Renal pelvis (tissue), 4 donors: ENCODE data around the gene OPCML. TPM values are rescaled to one million over a fixed set of nuclear protein-coding genes. Genes with fewer than 3 reads are reported as not detected.
"Not testable (repeated sequence)": the region's sequence is repeated elsewhere in the genome, so short reads cannot be mapped to it uniquely, and the experiment has no call there.

Source experiments
- DNase-seq: peaks from one replicate; pipeline ENCODE4 v3.0.0-alpha.2; 2013
- polyA plus RNA-seq, 3 donors: library from polyadenylated mRNA; unstranded; fragments of 120-200 nt; gene quantifications; one replicate each; pipeline ENCODE4 v1.2.1, GENCODE V29; 2013; ENCODE audit not compliant: insufficient read length in 3 of 3

The OPCML gene
- polyA plus RNA-seq, 3 donors = 9.9 to 14.8 (median 14.6) TPM

DNA sequence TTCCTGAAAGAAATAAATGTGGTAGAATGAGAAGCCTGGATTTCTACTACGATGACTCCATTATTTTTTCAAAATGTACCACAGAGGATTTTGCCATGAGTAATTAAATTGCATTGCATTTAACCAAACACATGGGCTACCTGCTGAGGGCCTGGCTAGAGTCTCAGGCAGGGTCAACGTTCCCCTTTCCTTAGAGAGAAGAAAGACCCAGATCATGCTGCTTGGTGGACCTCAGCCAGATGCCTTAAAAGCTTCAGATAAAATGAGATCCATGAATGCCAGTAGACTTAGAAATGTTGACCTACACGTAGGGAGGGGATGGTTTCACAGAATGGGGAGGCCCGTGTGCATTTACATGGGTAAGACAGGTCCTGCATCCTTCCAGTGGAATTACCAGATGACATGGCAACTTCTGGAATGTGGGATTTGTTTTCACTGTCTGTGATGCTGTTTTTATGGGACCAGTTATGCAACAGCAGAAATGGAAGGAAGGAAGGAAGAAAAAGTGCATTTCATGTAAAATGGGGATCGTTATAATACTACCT is 1092.5 kb downstream of the OPCML start:
- no peak for DNase-seq

DNA sequence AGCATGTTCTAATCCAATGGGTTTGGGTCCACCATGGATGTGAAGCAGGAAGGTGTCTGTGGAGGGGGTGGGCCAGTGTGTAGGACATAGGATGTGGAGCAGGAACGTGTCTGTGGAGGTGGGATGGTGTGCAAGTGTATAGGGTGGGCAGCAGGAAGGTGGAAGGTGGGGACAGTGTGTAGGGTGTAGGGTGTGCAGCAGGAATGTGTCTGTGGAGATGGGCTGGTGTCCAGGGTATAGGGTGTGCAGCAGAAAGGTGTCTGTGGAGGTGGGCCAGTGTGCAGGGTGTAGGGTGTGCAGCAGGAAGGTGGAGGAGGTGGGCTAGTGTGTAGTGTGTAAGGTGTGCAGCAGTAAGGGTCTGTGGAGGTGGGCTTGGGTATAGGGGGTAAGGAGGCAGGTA is 1093.9 kb downstream of the OPCML start:
- no peak for DNase-seq

- peak; percentile 76 for DNase-seq
These were observed 1101.8 kb downstream of the OPCML start for GRCh38 chr11:132430429-132431062.

GRCh38 chr11:132429685-132430084 is 1102.6 kb downstream of the OPCML start:
- DNase-seq = no peak

- DNase-seq = no peak
These were observed 1104.7 kb downstream of the OPCML start for GRCh38 chr11:132427611-132428010.

DNA sequence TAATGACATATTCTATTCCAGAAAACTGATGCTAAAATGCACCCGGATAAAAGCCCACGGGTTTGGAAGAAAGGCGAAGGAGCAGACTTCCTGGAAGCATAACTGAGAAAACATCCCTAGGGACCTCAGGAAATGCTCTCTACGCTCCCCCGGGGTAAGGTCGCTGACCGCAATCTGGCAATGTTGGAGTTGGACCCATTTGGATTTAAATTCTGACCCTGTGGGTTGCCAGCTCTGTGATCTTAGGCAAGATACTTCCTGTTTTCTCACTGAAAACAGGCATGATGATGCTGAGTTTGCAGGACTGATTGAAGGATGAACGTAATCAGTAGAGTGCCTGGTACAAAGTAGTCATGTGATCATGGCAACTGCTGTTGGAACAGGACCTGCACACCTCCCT is 1107.9 kb downstream of the OPCML start:
- no peak for DNase-seq

- DNase-seq = no peak
These were observed 1109.0 kb downstream of the OPCML start for GRCh38 chr11:132423266-132423665.

- no peak for DNase-seq
These were observed 1109.6 kb downstream of the OPCML start for GRCh38 chr11:132422722-132423121.

DNA sequence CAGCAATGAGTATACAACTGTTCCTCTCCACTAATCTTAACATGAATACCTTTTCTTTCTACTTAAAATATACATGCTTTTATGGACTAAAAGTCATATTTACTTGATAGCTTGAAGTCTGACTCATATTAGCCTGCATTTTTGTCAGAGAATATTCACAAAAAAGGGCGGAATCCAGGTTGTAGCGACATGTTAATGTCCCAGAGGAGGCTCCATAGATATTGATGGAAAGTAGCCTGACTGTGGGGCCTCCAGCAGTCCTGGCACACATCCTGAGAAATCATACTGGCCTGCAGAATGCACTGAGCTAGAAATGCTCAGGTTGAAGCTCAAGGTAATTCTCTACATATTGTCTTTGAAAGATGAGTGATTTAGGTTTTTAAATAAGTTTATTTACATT is 1110.7 kb downstream of the OPCML start:
- no peak for DNase-seq

DNA sequence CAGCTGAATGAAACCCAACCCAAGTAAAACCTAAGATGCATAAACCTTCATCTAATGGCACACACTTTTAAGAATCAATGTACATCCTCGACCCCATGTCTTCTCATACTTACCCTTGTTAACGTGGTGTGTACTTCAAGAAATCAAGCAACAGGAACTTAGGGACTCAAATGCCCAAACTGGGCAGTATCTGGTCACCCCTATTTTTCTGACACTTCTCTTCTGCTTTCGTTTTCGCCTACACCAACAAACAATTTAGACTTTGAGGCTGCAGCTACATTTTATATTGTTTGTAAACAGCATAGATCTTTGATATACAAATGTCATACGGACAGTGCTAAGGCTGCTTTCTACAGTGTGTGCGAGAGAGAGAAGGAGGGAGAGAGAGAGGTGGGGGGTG is 1117.8 kb downstream of the OPCML start:
- no peak for DNase-seq

DNA sequence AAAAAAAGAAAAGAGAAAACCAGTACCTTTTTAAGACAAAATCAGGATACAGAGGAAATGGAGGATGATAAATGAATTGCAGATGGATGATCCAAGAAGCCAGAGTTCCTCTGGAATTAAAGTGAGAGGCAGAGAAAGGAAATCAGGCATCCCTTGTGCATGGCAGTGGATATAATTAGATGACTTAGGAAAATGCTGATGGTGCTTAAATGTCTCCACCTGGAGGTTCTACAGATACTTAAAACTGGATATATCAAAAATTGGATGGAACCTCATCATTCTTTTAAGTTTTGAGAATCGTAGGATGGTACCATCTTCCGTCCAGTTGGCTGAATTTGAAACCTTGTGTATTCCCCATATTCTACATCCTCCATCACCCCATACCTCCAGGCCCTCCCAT is 1121.9 kb downstream of the OPCML start:
- no peak for DNase-seq

DNA sequence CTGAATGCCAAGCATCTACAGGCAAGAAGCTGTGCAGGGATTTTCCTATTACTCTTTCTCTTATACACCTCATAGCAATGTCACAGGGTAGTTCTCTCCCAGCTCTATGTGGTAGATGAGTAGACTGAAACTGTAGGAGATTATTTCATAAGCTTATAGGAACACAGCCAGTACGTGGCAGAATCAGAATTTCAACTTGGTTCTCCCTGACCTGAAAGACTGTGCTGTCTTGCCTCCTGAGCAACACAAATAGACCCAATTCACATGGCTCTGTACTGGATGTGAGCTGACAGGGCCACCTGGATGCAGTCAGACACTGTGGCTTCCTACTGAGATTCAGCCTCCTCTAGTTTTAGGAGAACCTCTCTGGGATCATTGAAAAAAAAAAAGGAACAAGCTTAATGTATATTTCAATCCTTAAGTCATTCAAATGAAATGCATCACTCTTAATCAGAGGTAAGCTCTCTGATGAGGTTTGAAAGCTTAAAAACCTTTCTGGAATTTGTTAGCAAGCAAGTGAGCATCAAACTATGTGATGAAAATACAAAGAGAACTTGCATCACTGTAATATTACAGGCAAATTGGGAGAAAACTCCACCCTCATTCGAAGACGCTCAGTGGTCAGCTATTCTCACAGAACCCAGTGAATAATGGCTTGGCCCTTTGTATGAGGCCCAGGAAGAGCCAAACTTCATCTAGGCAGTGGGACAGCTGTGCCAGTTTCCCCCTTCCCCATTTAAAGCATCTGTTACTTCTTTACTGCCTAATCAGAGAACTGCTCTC is 1122.5 kb downstream of the OPCML start:
- DNase-seq = no peak

- DNase-seq = no peak
These were observed 1123.4 kb downstream of the OPCML start for GRCh38 chr11:132408877-132409276.

GRCh38 chr11:132405728-132406127 is 1126.6 kb downstream of the OPCML start:
- no peak for DNase-seq

GRCh38 chr11:132402071-132402684 is 1130.1 kb downstream of the OPCML start:
- peak; percentile 58 for DNase-seq

- DNase-seq = no peak
These were observed 1136.0 kb downstream of the OPCML start for GRCh38 chr11:132396318-132396717.

DNA sequence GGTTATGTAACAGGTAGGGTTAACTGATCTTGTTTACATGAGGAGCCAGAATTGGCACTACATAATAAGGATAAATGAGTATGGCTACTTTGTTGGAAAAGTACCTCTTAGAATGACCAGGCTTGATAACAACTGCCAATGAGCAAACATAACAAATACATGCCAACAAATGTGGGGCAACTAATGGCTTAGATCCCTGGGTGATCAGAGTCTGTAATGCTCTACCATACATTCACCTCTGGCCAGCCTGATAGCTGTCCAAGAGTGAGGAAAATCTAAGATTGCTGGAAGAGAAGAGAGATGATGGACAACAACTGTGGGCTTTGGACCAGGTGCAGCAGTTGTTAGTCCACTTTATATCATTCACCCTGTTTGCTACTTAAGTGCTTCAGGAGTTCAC is 1136.9 kb downstream of the OPCML start:
- DNase-seq = no peak

DNA sequence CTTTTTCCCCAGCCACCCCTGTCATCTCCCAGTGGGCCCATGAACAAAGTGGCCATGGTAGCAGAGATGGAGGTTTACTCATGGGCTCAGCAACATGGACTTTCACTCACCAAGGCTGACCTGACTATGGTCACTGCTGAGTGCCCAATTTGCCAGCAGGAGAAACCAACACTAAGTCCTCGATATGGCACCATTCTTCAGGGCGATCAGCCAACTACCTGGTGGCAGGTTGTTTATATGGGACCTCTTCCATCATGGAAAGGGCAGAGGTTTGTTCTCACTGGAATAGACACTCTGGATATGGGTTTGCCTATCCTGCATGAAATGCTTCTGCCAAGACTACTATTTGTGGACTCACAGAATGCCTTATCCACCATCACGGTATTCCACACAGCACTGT is 1152.8 kb downstream of the OPCML start:
- DNase-seq = no peak

- no peak for DNase-seq
These were observed 1158.7 kb downstream of the OPCML start for GRCh38 chr11:132373405-132374143.

DNA sequence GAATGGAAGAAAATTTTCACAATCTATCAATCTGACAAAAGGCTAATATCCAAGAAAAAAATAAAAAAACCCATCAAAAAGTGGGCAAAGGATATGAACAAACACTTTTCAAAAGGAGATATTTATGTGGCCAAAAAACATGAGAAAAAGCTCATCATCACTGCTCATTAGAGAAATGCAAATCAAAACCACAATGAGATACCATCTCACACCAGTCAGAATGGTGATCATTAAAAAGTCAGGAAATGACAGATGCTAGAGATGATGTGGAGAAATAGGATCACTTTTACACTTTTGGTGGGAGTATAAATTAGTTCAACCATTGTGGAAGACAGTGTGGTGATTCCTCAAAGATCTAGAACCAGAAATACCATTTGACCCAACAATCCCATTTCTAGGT is 1162.2 kb downstream of the OPCML start:
- DNase-seq = not testable (repeated sequence)

GRCh38 chr11:132367293-132367692 is 1165.0 kb downstream of the OPCML start:
- no peak for DNase-seq

DNA sequence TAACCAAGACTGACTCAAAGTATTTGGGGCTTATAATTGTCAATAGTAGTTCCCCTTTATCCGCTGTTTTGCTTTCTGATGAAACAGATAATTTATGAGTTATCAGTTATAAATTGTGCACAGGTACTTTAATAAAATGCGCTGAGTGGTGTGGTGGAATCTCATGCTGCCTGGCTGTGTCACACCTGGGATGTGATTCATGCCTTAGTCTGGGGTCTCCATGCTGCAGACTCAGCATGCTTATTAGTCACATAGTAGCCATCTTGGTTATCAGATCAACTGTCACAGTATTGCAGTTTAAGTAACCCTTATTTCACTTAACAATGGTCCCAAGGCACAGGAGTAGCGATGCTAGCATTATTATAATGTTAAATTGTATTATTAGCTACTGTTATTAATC is 1166.7 kb downstream of the OPCML start:
- DNase-seq = no peak
